NCI-H128 (cell line): ENCODE measurements around the gene EPN1.

Experiments used
- DNase-seq: peaks from one replicate; lab custom pipeline; 2025; ENCODE audit not compliant: unreplicated experiment; lab: John Stamatoyannopoulos, UW

The EPN1 gene

DNA sequence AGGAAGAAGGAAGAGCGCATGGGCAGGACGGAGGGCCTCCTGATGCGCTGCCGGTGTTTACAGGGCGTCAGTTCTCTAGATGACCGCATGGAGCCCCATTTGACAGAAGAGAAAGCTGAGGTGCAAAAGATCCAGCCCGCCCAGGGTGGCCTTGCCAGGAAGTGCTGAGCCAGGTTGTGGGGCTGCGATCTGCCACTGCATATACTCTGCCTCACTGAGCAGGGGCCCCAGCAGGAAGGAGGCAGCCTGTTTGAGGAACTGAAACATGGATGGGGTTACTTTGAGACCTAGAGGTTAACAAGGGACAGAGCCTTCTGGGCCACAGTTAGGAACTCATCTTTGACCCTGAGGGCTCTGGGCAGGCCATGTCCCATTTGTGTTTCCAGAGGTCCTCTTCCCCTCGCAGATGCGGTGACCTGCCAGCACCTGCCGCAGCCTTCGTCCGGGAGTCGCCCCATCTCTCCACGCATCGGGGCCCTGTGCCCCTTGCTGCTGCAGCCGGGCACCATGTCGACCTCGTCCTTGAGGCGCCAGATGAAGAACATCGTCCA, 3.2 kb downstream of the EPN1 start:
- DNase-seq: no peak

DNA sequence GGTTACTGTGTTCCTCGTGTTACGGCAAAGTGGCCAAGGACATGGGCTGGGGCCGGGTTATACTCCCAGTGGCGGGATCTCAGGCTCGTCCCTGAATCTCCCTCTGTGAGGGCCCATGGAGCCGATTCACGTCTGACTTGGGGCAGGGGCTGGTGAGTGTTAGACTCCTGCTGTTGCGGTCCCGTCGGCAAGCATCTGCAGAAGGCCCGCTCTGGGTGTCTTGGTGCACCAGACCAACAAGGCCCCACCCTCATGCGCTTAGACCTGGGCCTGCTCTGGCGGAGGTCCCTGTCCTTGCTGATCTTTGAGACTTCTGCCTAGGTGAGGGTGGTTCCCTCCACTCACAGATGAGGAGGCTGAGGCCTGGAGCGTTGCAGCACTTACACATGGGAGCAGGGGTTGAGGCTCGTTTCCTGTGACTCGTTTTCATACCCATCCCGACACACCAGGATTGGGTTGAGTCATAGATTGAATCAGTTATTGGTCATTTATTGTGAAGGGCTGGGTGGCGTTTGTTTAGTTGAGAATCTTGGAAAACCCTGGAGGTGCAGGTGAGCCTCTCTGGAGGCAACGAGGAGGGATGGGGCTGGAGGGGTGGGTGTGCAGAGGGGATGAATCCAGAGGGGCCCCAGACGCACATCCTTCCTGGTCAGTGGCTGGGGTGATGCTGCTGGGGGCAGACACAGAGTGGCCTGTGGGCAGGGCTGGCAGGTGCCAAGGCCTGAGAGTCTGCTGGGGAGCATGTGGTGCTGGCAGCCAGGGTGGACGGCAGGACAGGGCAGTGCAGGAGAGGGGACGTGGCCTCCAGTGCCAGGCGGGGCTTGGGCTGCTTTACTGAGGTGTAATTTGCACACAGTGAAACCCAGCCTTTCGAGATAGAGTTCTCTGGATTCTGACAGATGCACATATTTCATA, 4.6 kb downstream of the EPN1 start:
- no peak for DNase-seq

DNA sequence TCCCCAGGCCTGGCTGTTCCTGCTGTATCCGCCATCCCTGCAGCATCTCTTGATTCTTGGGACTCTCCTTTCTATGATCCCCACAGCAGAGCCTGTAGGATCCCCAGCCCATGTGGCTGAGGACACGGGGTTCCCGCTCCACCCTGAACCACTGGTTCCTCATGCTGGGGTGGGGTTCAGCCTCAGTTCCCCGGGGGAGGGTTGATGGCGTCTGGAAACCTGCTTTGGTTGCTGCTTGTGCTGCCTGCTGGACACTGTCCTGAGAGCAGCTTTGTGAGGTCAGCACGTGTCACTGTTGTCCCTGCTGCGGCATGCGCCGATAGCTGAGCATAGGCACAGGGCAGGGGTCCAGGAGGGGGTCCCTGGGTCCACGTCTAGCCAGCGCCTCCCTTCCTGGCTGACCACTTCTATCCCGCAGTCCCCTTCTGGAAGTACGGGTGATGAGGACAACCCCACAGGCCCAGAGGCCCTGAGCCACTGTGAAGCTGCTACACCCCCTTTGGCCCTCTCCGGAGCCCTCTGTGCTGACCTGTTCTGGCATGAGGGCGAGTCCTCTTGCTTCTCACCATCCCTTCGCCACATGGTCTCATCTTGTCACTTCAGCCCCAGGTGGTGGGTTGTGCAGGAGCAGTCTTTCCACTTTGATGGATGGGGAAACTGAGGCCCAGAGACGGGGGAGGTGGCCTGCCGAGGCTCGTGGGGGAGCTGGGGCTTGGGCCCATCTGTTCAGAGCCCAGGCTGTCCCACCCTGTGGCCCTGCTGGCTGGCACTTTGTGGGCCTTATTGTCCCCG, 5.5 kb downstream of the EPN1 start:
- DNase-seq: no peak

DNA sequence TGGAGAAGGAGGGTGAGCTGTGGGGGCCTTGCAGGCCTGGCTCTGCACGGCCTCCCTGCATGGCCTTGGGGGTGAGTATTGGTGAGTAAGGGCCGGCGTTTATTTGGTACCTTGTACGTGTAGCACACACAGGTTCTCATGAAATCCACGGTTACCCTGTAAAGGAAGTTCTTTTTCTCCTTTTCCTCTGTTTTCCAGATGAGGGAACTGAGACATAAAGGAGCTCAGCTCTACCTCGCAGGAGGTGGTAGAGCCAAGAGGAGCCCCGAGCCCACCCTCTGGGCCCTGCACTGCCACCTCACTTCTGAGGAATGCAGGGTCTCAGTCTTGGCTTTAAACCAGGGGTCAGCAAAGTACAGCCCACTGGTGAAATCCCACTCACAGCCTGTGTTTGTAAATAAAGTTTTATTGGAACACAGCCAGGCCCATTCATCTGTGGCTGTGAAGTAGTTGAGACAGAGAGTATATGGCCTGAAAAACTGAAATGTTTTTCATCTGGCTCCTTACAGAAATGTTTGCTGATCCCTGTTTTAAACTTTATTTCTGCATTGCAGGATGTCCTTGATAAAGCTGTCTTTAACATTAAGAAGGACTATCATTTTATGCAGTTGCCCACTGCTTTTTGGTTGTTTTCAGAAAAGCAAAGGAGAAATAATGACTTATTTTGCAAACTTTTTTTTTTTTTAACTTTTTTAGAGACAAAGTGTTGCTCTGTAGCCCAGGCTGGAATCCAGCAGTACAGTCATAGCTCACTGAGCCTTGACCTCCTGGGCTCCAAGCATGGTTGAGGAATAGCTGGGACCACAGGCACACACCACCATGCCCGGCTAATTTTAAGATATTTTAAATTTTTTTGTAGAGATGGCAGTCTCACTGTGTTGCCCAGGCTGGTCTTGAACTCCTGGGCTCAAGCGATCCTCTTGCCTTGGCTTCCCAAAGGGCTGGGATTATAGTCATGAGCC, 6.4 kb downstream of the EPN1 start:
- no peak for DNase-seq

DNA sequence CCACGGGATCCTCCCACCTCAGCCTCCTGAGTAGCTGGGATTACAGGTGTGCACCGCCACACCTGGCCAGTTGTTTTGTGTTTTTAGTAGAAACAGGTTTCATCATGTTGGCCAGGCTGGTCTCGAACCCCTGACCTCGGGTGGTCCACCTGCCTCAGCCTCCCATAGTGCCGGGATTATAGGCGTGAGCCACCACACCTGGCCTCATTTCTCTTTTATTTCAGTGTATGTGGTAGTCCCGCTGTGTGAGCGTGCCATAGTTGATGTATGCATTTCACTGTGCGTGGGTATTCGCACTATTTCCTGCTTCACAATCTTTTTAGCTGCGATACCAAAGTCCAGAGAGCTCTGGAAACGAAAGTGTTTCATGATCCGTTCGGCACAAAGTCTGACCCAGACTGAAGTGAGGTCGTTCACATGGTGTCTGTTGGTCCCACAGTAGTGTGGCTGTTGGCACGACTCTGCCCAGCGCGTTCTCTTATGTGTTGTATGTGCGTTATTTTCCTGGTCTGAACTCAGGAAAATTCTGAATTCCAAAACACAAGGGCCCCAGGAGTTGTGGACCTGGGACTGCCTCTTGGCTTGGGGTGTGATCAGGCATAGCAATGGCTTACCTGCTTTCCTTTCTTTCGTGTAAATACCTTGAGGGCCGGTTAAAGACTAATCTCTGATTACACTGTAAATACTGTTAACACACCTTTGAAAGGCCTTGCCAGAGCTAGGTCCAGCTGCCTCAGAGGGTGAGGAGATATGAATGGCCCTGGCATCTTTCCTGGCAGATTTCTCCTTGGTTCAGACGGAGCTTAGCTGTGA, 8.6 kb downstream of the EPN1 start:
- no peak for DNase-seq

DNA sequence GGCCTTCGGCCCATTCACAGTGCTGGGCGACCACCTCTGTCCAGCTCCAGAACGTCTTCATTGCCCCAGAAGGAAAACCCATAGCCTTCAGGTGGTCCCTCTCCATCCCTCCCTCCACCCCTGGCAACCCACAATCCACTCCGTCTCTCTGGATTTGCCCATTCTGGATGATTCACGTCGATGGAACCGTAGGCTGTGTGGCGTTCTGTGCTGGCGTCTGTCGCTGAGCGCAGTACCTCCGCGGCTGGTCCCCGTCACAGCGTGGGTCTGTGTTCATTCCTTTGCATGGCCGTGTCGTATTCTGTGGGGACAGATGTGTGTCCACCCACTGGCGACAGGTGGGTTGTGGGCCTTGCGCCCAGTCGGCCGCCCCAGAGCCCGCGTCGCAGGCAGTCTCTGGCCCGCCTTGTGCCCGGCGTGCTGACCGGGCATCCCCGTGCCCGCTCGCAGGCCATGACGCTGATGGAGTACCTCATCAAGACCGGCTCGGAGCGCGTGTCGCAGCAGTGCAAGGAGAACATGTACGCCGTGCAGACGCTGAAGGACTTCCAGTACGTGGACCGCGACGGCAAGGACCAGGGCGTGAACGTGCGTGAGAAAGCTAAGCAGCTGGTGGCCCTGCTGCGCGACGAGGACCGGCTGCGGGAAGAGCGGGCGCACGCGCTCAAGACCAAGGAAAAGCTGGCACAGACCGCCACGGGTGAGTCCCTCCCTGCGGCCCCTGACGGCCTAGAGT, 10.1 kb downstream of the EPN1 start:
- DNase-seq: no peak

DNA sequence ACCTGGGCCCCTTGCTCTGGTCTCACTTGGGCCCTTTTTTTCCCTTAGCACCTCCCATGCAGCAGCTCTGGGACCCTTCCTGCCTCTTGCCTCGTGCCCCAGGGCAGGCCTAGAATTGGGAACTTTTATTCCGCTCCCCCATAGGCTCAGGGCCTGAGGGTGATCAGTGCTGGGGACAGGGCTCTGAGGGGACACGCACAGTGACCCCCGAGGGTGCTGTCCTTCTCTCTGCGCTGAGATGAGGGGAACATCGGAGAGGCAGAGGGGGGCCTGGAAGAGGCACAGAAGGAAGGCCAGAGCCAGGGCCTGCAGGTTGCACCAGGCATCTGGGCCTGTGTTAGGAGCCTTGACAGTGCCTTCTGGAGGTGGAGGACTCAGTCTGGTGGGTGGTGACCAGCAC, 10.8 kb downstream of the EPN1 start:
- DNase-seq: no peak

DNA sequence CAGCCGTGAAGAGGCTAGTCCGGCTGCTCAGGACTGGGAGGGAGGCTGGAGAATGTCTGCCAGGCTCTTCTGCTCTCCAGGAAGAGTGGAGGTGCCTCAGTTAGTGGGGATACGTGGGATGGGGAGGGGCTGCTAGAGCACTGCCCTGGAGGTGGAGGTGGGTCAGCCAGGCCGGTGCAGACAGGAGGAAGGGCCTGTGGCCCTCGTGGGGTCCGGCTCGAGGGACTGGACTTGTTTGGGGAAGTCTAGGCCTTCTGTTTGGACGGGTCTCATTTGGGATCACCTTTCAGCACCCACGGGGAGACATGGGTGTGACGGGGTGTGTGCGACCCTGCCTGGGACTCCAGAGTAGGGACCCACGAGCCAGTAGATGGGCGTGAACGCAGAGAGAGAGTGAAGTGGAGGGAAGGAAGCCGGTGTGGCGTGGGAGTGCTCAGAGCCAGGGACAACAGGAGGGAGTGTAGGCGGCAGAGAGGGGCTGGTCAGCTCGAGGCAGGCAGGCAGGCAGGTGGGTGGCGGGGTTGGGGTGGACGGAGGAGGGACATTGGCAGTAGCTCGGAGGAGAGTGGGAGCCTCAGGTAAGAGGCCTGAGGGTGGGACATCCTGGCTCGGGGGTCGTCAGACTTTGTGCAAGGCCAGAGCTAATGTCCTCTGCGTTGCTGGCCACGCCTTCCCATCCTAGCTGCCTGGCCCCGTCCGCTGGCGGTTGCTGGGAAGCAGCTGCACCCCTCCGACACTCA, 11.5 kb downstream of the EPN1 start:
- no peak for DNase-seq

DNA sequence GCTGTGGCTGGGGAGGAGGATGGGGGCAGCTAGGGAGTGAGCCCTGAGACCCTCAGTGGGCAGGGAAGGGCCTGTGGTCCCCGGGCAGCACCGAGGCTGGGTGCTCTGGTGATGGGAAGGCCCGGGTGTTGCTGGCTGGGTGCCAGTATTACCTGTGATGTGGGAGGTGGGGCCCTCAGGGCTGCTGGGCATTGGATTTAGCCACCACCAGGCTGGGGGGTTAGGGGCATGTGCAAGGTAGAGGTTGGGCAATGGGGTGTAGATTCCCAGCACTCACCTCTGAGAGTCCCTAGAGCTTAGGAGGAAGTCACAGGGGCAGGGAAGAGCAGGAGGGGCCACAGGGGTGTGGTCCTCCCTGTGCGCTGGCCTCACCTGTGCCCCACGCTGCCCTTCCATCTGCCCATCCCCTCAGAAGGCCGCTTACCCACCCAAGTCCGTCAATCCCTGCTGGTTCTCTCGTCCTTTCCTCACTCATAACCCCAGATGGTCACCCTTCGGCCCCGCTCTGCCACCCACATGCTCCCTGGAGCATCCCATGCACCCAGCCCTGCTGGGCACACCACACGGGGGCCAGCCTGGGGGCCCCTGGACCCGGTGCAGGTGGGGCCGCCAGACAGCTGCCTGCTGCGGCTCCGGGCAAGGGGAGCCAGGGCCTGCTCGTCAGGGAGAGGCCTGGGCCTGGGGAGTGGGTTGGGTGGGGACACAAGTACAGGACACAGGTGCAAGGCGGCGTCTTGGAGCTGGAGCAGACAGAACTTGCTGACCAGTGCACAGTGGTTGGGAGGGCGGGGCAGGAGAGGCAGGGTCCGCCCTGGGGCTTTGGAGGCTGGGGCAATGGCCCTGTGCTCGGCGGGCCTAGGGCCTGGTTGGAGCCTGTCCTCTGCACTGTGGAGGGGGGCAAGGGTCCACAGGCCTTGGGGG, 12.5 kb downstream of the EPN1 start:
- DNase-seq: no peak

DNA sequence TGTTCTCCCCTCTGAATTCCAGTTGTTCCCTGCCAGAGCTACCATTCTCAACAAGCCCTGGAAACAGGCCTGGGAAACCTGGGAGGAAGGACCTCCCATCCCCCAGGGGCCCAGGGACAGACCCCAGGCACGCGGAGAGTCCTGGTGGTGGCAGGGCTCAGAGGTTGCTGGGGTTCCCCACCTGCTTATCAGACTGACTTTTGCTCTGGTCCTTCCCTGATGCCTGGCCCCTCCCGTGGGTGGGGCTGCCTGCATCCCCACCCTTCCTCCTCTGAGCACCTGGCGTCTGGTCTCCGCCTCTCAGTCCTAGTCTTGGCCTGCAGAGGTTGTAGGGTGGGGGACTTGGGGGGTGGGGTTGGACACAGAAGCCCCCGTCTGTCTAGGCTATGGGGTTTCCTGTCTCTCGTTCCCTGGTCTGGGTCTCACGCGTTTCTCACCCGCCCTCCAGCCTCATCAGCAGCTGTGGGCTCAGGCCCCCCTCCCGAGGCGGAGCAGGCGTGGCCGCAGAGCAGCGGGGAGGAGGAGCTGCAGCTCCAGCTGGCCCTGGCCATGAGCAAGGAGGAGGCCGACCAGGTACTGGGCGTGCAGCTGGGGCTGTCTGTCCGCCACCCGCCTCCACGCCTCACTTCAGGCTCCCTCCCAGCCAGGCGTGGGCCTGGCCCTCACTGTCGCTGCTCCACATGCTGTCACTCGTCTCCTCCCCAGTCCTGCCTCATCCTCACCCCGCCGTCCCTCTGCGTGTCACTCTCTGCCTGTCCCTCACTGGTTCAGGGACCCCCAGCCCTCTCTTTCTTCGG, 13.6 kb downstream of the EPN1 start:
- no peak for DNase-seq

DNA sequence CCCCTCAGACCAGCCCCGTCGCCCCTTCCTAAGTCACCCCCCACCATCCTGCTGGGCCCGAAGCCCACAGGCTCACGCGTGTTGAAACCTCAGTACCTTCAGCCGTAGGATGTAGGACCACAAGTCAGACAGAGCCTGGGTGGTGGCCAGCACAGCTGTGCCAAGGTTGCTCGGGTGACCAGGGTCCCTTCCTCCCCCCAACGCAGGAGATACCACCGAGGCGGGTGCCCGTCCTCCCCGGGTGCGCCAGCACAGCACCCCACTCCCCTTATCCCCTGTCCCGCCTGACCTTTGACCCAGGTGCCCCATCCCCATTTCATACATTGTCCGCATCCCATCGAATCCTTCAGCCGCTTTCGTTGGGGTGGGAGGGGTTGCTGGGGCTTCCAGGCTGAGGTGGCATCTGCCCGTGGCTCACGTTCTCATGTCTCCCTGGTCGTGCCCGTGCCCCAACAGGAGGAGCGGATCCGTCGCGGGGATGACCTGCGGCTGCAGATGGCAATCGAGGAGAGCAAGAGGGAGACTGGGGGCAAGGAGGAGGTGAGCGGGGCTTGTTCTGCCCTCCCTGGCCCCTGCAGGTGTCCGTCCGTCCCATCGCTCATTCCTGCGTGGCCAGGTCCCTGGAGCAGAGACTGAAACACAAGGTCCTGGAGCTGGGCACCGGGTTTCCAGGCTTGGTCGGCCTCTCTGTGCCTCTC, 14.5 kb downstream of the EPN1 start:
- DNase-seq: no peak

DNA sequence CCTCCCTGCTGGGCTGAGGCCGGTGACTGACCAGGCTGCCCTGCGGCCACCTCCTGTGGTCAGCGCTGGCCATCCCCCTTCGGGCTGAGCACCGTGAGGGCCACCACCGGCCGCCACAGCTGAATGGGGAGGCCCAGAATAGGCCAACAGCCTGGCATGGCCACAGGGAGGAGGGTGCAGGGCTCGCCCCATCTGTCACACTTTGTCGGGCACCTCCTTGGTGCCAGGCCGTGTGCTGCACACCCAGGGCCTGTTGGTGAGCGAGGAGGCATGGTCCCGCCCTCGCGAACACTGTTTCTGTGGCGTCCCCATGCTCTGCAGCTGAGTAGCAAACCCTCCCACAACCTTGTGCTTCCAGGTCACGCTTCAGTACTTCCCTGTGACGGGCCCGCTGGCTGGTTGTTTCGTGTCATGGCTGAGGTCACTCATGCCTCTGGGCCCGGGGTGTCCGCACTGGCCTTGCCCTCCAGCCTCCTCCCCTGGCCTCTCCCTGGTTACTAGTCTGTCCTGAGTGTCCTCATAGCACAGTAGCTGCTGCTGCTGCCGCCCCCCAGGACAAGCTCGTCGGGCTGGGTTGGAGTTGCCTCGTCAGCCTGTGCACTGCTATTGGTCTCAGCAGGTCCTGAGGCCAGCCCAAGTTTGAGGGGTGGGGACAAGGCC, 15.2 kb downstream of the EPN1 start:
- no peak for DNase-seq

DNA sequence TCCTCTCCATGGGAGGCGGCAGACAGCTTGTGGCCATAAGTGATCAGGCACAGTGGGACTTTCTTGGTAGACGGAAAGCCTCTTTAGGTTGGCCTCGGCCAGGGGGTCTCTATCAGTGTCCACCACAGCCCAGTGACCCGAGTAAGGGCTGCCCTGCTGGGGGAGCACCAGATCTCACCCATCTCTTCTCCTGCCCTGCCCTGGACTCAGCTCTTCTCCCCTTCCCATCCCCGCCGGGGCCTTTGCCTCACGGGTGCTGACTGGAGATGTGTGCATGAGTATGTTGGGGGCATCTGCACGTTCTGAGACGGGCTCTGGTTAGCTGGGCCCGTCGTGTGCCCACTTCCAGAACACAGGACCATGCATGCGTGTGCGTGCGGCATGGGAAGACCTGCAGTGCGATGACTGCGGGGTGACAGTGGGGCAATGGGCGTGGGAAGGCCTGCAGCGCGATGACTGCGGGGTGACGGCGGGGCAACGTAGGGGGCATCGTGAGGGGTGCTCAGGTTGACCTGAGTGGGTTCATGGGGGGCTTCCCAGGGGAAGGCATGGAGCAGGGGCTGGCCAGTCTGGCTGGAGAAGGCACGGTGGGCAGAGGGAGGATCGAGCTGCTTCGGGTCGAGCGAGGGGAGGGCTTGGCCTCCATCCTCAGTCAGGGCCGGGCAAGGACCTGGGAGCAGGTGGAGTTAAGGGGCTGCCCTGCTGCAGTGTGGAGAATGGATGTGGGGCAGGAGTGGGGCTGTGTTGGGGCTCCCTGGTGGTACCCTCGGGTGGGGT, 15.9 kb downstream of the EPN1 start:
- DNase-seq: no peak

DNA sequence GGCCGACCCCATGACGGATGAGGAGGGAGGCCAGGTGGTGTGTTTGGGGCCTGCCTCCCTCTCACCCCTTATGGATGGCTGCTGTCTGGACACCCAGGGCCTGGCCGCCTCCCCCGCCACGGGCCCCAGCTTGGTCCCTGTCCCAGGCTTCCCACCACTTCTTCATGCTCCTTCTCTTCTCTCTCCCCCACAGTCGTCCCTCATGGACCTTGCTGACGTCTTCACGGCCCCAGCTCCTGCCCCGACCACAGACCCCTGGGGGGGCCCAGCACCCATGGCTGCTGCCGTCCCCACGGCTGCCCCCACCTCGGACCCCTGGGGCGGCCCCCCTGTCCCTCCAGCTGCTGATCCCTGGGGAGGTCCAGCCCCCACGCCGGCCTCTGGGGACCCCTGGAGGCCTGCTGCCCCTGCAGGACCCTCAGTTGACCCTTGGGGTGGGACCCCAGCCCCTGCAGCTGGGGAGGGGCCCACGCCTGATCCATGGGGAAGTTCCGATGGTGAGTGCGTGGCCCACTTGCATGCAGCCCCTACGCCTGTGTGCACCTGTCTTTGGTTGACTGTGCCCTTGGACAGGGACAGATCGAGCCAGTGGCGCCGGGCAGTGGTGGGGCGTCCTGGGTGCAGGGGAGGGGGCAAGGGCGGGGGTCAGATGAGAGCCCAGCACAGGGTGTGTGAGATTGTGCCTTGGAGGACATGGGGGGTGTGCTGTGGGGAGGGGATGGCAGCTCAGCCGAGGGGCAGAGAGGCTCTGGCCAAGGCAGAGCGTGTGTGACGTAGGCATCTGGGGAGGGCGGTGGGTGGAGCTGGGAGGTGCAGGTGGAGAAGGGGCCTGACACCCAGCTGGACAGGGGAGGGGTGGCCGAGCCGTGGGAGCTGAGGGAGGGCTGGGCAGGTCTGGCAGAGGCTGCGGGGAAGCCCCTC, 16.8 kb downstream of the EPN1 start:
- no peak for DNase-seq
